MV-4-11 (cell line): ENCODE measurements around the gene MAP7D2.

ENCODE experiments used
- DNase-seq: peaks from one replicate; lab custom pipeline; 2025; lab: John Stamatoyannopoulos, UW

Gene MAP7D2

DNA sequence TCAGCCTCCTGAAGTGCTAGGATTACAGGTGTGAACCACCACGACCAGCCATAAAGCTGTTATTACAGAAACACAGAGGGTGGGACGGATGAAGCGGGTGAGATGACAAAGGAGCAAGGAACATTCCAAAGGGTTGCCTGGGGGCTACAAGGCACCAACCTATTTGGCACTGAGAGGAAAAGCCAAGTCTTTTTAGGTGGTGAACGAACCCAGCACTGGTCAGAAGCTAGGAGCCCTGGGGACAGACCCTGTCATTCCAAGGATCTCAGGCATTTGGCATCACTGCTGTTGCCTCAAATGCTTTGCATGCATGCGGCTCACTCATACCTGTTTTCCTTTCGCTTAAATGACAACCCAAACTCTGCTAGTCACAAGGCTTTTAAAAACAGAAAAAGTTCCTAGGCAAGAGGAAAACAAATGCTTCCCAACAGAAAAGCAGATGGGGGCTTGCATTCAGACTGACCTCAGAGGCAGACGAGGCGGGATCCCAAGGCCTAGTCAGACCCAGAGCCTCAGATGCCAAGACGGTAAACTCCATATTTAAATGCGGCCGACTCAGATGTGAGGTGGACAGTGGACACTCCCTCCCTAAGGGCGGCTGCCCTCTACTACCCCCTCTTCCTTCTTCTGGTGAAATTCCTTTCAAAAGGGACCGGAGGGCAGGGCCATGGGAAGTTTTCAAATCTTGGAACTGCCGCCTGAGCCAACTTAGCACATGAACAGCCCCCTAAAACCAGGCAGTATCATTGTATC, 4.5 kb downstream of the MAP7D2 start:
- DNase-seq = no peak

DNA sequence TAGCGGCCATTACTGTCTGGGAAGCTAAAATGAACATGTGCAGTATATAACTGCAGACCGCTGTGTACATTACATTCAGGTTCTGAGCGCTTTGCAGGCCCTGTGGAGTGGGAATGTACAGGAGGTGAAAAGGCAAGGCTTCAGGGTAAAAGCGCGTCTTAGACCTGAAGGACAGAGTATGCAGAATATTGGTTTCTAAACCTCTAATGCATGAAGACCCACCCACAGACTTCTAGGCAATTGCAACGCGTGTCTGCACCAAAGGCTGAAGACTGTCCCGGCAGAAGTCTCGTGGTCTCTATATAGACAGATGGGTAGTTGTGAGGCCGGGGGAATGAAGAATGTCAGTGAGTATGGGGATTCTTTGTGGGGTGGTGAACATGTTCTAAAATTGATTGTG, 5.4 kb downstream of the MAP7D2 start:
- DNase-seq = no peak

DNA sequence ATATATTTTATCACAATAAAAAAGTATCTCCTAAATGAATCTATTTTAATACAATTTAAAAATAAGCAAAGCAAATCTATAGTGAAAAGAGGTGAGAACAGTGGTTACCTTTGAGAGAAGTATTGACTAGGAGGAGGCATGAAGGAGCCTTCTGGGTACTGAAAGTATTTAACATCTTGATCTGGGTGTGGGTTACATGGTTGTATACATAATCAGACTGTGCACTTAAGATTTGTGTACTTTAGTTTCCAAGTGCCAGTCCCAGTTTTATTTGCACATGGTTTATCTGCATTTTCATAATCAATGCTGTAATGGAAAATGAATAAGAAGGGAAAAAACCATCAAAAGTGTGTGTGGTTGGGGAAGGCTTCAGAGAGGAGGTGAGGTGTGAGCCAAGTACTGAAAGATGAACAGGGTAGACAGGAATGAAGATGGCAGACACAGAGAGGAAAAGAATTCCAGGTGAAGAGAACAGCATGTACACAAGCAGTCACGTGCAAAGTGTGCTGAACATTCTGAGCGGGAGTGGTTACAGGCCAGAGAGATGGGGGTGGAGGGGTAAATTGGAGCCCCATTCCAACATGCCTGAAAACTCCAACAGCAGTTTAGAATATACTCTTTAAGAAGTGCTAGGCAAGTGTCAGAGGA, 14.6 kb downstream of the MAP7D2 start:
- no peak for DNase-seq

DNA sequence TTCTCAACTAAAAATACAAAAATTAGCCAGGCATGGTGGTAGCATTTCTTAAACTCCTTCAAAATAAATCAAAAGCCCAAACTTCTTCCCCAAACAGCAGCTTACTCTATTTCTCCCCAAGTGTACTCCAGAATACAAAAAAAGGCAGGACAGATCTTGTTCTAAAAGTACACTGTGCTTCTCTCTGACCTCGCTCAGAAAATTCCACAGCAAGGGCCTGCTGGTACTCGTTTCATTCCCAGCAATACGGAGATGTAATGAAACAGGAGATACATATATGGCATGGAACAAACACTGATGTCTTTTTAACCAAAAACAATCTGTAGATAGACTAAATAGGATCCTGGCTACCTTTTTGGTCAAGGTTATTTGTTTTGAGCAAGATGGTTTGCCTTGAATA, 25.2 kb downstream of the MAP7D2 start:
- DNase-seq = no peak

DNA sequence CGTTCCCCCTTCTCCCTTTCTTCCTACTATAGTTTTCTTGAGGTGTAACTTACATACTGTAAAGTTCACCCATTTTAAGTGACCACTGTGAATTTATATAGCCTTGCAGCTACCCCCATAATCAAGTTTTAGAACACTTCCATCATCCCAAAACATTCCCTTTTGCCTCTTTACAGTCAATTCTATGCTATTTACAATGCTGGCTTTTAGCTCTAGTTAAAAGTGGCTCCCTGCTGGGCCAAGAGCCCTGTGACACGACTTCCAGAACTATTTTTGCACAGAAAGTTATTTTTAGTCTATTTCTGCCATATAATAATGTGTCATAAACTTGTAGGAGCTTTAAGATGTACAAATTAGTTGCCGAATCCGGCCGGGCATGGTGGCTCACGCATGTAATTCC, 26.9 kb downstream of the MAP7D2 start:
- DNase-seq = no peak

DNA sequence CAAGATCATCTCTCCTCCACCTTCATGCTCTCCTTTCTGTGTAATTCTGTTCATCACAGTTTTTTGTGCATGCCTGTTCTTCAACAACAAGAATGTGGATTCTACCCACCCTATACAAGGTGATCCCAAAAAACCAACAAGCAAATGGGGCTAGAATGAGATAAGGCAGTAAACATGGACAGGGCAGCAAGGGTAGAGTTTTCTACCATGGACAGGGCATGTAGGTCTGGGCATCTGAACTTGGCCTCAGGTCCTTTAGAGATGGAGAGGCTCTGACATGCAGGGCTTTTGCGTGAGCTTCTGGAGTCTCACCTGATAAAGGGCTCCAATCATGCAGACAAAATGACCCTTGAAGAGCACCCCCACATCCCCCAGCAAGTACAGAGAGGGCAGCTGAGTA, 36.4 kb downstream of the MAP7D2 start:
- no peak for DNase-seq

DNA sequence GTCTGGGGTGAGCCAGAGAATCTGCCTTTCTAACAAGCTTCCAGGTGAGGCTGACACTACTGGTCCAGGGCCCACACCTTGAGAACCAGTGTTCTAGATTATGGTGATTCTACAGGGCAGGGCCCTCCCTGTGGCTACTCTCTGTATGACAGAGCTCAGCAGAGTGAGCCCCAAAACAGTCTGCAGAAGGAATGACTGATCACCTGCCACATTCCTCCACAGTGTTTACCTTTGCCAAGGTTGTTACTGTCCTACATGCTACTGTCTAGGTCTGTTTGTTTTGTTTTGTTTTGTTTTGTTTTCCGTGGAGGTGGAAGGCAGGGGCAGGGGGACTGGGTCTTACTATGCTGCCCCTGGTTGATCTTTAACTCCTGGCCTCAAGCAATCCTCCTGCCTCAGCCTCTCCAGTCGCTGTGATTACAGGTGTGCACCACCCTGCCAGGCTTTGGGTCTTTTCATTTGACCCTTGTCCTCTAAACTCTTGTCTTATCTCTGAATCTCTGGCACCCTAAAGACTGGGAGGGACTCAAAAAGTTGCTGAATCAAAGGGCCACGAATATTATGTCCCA, 45.1 kb downstream of the MAP7D2 start:
- no peak for DNase-seq

DNA sequence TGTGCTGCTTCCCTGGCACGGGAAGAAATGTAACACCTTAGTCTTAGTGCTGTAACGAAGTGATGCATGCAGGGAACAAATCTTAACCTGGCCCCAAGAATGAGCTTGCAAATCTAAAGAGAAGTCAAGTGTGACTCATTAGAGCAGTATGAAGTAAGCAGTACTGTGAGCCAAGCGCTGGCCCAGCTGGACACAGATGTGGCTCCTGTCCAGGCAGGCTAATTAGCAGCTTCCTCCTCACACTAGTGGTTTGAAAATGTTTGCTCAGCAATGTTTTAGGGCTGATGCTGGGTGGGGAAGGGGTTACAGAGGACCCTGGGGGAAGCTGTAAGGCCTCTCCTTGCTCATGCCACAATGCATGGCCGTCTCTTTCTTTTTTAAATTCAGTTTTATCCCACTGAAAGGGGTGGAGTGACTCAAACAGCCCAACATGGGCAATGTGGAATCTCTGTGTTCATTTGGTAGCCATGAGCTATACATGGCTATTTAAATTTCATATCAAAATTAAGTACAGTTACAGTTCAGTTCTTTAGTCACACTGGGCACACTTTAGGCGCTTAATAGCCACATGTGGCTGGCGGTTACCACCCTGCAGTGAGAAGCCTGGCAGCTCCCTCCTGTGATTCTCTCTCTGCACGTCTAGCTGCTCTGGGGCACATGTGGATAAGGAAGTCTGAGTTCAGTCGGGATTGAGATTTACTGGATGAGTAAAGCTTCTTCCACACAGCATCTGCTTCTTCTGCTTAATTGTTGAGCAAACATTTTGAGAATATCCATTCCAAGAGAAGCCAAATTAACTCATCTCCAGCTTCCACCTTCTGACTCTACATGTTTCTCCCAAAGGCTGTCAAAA, 48.8 kb downstream of the MAP7D2 start:
- DNase-seq = peak; percentile 35

DNA sequence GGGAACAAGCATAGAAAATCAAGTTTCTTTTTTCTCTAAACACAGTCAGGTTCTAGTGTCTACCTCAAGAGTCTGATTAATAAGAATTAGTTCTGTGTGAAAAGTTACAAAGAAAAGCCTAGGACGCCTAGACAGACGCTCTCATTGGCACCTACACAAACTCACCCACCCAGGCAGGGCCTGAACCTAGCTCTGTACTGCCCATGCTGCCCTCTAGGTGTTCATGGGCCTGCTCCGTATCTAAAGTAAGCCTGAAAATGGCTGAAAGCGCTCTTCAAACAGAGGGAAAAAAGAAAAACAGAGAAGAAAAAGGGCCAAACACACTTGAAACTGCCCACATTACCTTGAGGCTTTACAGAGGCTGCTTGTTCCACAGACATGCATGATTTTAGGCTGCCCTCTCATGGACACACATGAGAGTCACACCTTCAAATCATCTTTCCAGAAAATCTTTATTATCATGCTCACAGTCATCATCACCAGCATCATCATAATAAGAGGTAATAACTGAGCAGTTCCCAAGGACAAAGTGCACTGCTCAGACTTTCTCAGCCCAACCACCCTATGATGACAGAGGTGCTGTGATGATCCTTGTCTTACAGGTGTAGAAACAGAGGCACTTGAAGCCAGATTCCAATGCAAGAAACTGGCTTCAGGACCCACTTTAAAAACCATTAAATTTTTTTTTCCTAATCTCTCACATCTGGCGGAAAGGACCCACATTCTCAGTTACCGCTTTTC, 49.6 kb downstream of the MAP7D2 start:
- no peak for DNase-seq

DNA sequence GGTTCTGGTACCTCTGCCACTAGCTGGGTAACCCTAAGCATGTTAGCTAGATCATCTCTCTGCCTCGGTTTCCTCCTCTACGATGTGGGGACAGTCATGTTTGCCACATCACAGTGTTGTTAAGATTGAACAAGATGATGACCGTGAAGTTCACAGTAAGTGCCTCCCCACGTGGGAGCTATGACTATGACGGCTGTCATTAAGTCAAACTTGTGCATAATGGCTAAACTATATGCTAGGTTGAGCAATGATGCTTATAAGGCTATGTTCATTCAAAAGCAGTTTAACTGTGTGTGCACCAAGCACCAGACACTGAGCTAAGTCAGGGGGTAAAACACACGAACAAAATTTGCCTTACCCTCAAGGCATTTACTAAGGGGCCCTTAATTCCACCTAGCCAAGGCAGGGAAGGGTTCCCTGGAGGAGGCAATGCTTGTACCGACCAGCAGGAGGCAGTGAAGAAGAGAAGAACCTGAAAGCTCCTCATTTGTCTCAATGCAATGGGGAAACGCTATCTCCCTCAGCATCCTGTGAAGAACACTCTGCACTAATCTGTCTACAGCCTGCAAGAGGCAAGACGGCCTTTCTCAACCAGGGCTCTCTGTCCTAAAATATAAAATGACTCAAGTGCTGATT, 52.9 kb downstream of the MAP7D2 start:
- no peak for DNase-seq

DNA sequence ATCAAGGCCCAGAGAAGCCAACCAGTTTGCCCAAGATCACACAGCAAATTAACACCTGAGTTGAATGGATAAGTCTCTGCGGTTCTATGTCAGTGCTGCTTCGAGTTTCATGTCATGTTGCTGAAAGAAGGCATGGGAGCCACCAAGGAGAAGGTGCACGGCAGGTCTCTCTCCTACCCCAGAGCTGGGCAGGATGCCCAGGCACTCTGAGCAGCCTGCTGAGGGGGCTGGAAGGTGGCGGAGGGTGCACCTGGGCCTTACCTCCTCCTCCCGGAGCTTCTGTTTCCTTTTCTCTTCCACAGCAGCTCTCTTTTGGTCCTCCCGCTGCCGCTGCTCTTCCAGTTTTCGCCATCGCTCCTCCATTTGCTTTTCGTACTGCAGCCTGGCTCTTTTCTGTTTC, 53.6 kb downstream of the MAP7D2 start:
- no peak for DNase-seq

DNA sequence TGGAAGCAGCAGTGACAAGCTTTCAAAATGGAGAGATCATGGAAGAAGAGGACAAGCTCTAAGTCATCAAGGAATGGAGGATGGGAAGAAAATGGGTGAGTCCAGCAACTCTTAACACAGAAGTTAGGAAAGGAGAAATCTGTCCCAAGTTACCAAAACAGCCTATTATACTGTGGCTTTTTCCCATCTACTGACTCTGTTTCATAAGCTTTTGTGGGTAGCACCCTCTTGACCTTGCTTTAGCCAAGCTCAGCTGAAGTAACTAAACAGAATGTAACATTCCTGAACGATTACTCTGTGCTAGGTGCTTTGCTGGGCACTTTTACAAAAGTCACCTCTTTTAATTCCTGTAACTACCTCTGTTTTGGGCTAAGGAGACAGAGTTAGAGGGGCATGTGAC, 54.9 kb downstream of the MAP7D2 start:
- peak; percentile 36 for DNase-seq

DNA sequence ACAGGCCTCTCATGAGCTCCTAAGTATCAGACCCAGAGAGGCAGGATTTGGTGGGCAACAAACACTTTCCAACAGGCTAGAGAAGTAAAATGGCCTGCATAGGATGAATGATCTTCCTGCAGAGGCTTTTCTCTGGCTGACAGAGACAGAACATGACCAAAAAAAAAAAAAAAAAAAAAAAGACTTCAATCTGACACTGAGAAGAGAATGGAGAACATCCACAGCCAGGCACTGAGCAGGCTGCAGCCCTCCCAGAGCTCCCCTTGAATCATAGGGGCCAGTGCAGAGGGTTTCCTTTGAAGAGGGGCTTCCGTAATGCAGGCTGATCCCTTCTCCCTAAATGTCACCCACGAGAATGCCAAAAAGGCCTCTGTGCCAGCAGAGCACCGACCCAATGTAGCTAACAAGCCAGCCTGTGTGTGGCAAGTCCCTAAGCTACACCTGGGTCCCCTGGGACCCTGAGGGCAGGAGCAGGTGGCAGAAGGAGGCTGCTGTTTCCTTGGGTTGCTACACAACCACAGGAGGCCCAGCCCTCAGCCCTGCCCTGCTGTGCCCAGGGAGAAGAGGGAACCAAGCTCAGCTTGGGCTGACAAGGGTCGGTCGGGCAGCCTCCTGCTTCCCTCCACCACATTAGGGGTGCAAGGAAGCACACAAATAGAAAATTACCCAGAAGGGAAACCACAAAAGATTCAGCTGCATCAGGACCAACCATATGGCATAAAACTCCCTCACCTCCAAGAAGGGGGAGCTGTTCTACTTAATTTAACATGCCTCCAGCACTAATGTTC, 55.6 kb downstream of the MAP7D2 start:
- peak; percentile 76 for DNase-seq

DNA sequence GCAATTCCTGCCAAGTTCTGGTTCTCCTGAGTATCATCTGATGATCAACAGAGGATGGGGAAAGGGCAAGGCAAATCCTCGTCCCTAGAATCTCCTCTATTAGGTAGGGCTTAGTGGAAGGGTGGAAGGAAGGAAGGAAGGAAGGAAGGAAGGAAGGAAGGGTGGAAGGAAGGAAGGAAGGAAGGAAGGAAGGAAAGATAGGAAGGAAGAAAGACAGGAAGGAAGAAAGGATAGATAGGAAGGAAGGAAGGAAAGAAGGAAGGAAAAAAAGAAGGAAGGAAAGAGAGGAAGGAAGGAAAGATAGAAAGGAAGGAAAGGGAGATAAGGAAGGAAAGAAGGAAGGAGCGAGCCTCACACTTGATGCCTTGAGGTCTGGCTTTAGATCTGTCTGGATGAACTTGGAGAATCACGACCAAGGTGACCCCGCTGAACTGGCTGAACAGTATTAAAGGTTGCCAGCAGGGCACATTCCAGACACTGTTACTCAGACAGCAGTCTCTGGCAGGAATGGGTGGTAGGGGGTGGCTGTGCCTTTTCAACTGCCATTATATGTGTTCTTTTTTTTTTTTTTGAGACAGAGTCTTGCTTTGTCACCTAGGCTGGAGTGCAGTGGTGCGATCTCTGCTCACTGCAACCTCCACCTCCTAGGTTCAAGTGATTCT, 57.1 kb downstream of the MAP7D2 start:
- no peak for DNase-seq

DNA sequence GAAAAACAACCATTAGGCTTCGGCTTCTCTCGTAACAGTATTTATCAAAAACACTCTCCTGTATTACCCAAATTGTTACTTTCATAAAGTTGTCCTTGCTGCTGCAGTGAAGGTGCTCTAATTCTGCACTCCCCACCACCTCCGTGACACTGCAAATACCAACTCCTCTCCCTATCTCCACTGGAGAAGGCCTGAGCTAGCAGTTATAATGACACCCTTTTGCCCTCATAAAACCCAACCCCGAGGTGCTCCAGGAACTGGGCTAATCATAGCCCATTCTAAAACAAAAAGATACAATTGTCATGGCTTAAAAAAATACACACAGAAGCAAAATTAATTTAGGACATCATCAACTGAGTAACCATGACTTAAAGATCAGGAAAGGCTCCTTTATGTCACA, 59.2 kb downstream of the MAP7D2 start:
- no peak for DNase-seq

DNA sequence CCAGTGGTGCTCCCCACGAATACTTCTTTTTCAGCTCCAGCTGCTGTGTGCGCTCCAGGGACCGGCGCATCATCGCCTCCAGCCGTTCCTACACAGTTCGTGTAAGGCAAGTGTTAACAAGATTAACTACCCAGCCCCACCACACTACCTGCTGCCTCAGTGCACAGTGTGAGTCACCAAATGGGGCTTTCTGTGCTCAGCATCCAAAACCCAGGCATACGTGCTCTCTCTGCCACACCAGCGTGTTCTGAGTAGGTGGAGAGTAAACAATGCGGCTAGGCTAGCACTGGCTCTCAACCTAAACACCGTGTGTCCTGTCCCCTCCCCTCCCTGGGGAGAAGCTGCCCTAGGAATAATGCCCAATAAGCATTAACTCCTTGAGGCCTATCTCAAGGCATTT, 60.0 kb downstream of the MAP7D2 start:
- no peak for DNase-seq

DNA sequence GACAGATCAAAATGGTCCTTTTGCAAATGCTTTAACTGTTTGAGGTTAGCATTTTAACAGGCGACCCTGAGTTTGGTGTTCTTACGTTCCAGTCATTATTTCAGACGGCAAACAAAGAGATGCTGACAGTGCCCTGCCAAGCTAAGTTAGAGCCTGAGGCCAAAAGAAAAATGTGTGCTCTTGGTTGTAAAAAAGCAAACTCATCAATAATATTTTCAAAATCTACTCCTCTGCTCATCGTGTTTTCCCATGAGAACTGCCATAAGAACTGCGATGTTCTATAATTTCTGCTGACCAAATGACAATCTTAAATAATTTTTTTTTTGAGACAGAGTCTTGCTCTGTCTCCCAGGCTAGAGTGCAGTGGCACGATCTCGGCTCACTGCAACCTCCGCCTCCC, 63.2 kb downstream of the MAP7D2 start:
- DNase-seq = no peak

DNA sequence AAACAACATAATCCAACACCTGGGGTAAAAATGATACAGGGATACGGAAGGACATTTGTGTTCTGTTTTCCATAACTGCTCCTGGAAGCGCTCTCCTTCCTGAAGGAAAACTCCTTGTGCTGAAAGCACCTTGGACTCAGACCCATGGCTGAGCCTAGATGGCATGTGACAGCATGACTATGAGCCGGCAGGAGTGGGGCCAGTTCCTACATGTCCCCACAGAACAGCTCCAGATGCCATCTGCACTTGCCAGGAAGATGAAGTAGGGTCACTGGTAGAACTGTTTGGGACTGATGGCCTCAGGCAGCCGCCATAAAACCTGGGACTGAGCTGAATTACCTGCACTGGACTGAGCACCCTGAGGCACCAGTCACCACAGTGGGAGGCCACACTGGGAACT, 69.8 kb downstream of the MAP7D2 start:
- DNase-seq = no peak

DNA sequence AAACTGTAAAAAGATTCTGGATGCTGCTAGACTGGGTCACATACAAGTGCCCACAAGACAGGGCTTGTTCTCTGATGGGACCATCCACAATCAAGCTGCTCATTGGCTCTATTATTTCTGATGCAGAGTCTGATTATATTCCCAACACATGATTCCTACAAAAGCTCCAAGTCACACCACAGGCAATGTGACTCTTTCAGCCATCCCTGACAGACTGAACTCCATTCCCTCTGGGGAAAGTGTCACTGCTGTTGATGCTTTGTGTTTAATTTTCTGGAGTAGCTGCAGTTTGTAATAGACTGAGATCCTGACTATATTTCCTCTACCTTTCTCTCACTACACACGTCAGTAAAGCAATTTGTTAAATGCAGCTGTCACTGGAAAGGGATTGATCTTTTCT, 70.5 kb downstream of the MAP7D2 start:
- DNase-seq = no peak

DNA sequence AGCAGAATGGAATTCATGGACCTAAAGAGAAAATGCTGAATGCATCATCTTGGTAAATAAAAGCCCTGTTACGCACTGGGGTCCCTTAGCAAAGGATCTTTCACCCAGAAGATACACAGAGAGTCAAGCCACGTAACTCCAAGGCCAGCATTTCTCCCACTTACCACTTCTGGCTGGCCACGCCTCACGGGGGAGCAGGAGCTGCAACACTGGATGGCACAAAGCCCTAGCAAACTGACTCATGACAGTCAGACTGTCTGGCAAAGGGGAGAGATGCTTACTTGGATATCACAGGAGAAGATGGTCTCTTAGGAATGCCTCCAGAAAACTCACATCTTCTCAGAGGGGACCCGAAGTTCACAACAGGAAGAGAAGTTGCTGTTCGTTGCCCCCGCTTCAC, 74.5 kb downstream of the MAP7D2 start:
- no peak for DNase-seq
